Loucy (cell line): ENCODE results near the gene SOX13.

ENCODE experiments used
- H2AFZ ChIP-seq: fragments of 200-600 bp; sonication (generic); 2 replicates; pipeline ENCODE4 v1.6.0; 2016; ENCODE audit warnings: antibody characterized with exemption, mild to moderate bottlenecking, low read length, moderate library complexity
- H3F3A ChIP-seq: fragments of 200-600 bp; 2 replicates; pipeline ENCODE4 v1.6.0; 2016; ENCODE audit warnings: antibody characterized with exemption, low read depth, mild to moderate bottlenecking
- H3K27me3 ChIP-seq: fragments of 200-600 bp; sonication (generic); 2 replicates; pipeline ENCODE4 v1.6.1; 2014; ENCODE audit warnings: low read length, mild to moderate bottlenecking; ENCODE audit not compliant: insufficient read depth, poor library complexity, severe bottlenecking
- H3K36me3 ChIP-seq: fragments of 200-600 bp; sonication (generic); 2 replicates; pipeline ENCODE4 v1.6.1; 2016; ENCODE audit warnings: low read length; ENCODE audit not compliant: insufficient read depth
- H3K4me1 ChIP-seq: fragments of 200-600 bp; sonication (generic); 2 replicates; pipeline ENCODE4 v1.5.1; 2014; ENCODE audit warnings: low read length, mild to moderate bottlenecking; ENCODE audit not compliant: insufficient read depth, poor library complexity, severe bottlenecking
- H3K4me2 ChIP-seq: fragments of 200-600 bp; sonication (generic); 2 replicates; pipeline ENCODE4 v1.6.0; 2014; ENCODE audit warnings: antibody characterized with exemption, low read length, low read depth, mild to moderate bottlenecking; ENCODE audit not compliant: poor library complexity, severe bottlenecking
- H3K4me3 ChIP-seq: fragments of 200-600 bp; sonication (generic); 2 replicates; pipeline ENCODE4 v1.5.1; 2014; ENCODE audit warnings: low read length, mild to moderate bottlenecking, mixed read lengths; ENCODE audit not compliant: poor library complexity, severe bottlenecking
- H3K79me2 ChIP-seq: fragments of 200-600 bp; sonication (generic); 2 replicates; pipeline ENCODE4 v1.6.1; 2014; ENCODE audit warnings: low read length; ENCODE audit not compliant: insufficient read depth
- H3K9ac ChIP-seq: fragments of 200-600 bp; sonication (generic); 2 replicates; pipeline ENCODE4 v1.6.0; 2014; ENCODE audit warnings: mild to moderate bottlenecking, low read depth, low read length, moderate library complexity; ENCODE audit not compliant: poor library complexity, severe bottlenecking
- H3K9me2 ChIP-seq: fragments of 200-600 bp; sonication (generic); replicated peaks from 2 replicates; pipeline ENCODE4 v1.6.1; 2016; ENCODE audit warnings: low read depth, low read length, mixed read lengths
- H3K9me3 ChIP-seq: fragments of 200-600 bp; sonication (generic); 2 replicates; pipeline ENCODE4 v1.6.1; 2014; ENCODE audit warnings: mild to moderate bottlenecking, antibody characterized with exemption, low read length, low read depth; ENCODE audit not compliant: insufficient read depth
- H4K20me1 ChIP-seq: fragments of 200-600 bp; sonication (generic); 2 replicates; pipeline ENCODE4 v1.6.0; 2014; ENCODE audit warnings: antibody characterized with exemption, low read length, mild to moderate bottlenecking; ENCODE audit not compliant: insufficient read depth, poor library complexity, severe bottlenecking
- EZH2phosphoT487 ChIP-seq: fragments of 200-600 bp; IDR thresholded peaks from 2 replicates; pipeline ENCODE4 v1.6.1; 2018; ENCODE audit warnings: antibody characterized with exemption, mild to moderate bottlenecking, moderate library complexity, borderline replicate concordance
- TF ChIP-seq, protein P1 (sequence below): fragments of 200-600 bp; sonication (generic); conservative IDR thresholded peaks from 2 replicates; pipeline ENCODE4 v1.5.1; 2014; ENCODE audit warnings: mild to moderate bottlenecking, antibody characterized with exemption, low read length

SOX13 gene

DNA sequence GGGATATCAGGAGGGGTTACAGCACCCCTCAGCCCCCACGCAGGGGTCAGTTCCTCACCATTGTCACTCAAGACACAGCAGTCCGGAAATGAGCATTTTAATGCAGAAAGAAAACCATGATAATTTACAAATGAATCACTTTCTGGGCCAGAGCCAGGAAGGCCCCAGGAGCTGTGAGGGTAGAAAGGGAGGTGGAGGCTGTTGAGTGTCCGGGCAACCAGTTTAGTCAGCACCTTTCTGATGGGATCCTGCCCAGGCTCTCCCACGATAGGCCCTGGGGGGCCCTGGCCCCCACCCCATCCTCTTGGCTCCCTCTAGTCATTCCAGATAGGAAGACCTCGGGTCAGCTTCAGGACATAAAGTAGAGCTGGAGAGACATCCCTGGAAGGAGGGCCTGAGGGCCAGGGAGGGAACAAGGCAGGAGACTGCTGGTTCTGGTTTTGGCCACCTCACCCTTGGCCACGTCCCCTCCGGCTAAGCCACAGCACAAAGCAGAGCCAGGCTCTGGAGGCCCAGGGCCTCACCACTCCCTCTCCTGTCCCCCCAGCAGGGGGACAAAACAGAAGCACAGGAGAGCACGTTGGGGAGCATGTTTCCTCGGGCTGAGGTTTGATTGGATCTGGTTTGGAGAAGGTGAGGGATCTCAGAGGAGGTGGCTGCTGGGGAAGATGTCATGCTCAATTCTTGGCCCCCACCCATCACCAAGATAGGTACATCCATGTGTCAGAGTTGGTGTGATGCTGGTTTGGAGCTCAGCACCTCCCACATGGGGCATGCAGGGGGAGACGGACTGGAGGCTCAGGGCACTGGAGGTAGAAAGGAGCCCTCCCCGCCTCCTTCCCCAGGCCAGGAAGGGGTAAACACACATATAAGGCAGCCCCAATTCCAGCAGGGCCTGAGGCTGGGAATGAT, 58.3 kb downstream of the SOX13 start:
- TF ChIP-seq, protein P1, sequence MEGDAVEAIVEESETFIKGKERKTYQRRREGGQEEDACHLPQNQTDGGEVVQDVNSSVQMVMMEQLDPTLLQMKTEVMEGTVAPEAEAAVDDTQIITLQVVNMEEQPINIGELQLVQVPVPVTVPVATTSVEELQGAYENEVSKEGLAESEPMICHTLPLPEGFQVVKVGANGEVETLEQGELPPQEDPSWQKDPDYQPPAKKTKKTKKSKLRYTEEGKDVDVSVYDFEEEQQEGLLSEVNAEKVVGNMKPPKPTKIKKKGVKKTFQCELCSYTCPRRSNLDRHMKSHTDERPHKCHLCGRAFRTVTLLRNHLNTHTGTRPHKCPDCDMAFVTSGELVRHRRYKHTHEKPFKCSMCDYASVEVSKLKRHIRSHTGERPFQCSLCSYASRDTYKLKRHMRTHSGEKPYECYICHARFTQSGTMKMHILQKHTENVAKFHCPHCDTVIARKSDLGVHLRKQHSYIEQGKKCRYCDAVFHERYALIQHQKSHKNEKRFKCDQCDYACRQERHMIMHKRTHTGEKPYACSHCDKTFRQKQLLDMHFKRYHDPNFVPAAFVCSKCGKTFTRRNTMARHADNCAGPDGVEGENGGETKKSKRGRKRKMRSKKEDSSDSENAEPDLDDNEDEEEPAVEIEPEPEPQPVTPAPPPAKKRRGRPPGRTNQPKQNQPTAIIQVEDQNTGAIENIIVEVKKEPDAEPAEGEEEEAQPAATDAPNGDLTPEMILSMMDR, result no peak
- no peak for TF ChIP-seq EZH2phosphoT487
- H4K20me1 ChIP-seq, result no peaks in the 10 kb centered on the region
- H3K4me2 ChIP-seq, result no peak overlapping the region
- H3K9ac ChIP-seq, result no peak overlapping the region
- no peaks in the 10 kb centered on the region for H3K79me2 ChIP-seq
- no peak overlapping the region for H2AFZ ChIP-seq
- no peak overlapping the region for H3K4me3 ChIP-seq
- no peaks in the 10 kb centered on the region for H3F3A ChIP-seq
- H3K9me3 ChIP-seq, result no peaks in the 10 kb centered on the region
- H3K27me3 ChIP-seq, result no peaks in the 10 kb centered on the region
- no peaks in the 10 kb centered on the region for H3K9me2 ChIP-seq
- H3K4me1 ChIP-seq, result peaks cover 8% of the 10 kb centered on the region
- no peaks in the 10 kb centered on the region for H3K36me3 ChIP-seq

DNA sequence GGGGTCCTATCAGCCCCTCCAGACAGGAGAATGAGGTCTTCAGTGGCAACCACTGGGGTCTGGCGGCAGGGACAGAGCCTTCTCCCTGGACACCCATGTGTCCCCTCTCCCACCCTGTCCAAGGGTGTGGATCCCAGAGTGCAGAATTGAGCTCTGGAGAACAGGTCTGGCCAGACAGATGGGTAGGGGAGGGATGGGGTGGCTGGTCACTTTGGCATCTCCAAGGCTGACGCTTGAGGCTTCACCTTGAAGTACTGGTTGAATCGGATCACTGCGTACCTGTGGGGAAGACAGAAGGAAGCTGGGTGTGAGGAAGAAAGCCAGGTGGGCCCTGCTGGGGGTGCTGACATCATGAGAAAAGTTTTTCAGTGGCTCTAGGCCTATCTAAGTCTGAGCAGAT, 59.1 kb downstream of the SOX13 start:
- H4K20me1 ChIP-seq, result no peaks in the 10 kb centered on the region
- no peaks in the 10 kb centered on the region for H3F3A ChIP-seq

DNA sequence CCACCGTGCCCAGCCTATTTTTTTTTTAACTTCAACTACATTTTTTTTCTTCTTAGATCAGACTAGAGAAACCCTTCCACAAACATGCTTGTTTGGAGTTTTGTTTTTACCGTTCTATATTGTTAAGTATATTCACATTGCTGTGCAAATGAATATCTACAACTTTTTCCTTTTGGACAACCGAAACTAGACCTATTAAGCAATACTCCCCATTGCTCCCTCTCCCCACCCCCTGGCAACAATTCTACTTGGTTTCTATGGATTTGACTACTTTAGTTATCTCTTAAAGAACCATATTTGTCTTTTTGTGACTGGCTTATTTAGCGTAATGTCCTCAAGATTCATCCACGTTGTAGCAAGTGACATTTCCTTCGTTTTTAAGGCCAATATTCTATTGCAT, 59.8 kb downstream of the SOX13 start:
- Histone ChIP-seq H2AFZ (no peak overlapping the region), H3K9me3 (no peaks in the 10 kb centered on the region), H3K9me2 (no peaks in the 10 kb centered on the region), H3K4me2 (no peak overlapping the region), H4K20me1 (no peaks in the 10 kb centered on the region), H3K79me2 (no peaks in the 10 kb centered on the region), H3F3A (no peaks in the 10 kb centered on the region), H3K9ac (no peak overlapping the region), H3K36me3 (no peaks in the 10 kb centered on the region), H3K27me3 (no peaks in the 10 kb centered on the region), H3K4me1 (peaks cover 8% of the 10 kb centered on the region), H3K4me3 (no peak overlapping the region)
- TF ChIP-seq EZH2phosphoT487, result no peak
- TF ChIP-seq, protein P1, result no peak

More for the DNA sequence above, 59.1 kb downstream of the SOX13 start:
- H3K4me2 ChIP-seq, result no peak overlapping the region
- no peaks in the 10 kb centered on the region for H3K36me3 ChIP-seq
- H3K27me3 ChIP-seq, result no peaks in the 10 kb centered on the region
- TF ChIP-seq, protein P1, result no peak
- TF ChIP-seq EZH2phosphoT487, result no peak
- H3K79me2 ChIP-seq, result no peaks in the 10 kb centered on the region
- H3K9me2 ChIP-seq, result no peaks in the 10 kb centered on the region
- H2AFZ ChIP-seq, result no peak overlapping the region
- H3K4me3 ChIP-seq, result no peak overlapping the region
- H3K9ac ChIP-seq, result no peak overlapping the region
- peaks cover 8% of the 10 kb centered on the region for H3K4me1 ChIP-seq
- H3K9me3 ChIP-seq, result no peaks in the 10 kb centered on the region
